ENCODE measurements around the gene PLA2G4C. TPM values are rescaled to one million over a fixed set of nuclear protein-coding genes. Genes with fewer than 3 reads are reported as not detected.

The PLA2G4C gene
- total and polyA plus RNA-seq, 5 donors from 2014 or later: 0.59 to 3.5 (median 1.7) TPM

DNA sequence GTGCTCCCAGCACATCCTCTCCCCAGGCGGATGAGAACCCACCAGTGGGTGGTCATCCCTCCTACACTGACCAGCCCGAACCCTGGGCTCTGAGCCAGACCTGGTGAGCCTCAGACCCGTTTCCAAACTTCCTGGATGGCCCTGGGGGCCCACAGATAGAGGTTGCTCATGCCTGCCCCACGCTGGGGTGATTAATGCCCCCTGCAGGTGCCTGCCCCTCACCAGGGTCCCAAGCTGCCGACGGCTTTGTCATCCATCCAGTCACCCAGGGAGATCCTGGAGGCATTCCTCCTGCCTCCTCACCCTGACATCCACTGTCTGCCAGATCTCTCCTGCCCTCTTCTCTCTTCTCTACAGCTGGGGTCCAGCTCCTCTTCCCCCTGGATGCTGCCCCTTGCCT, 28.4 kb upstream of the PLA2G4C start:
- H3K27me3 ChIP-seq (ENCODE audit: control insufficient read depth, insufficient read depth, low read length): no peaks in the 10 kb centered on the region
- peaks cover 43% of the 10 kb centered on the region for H3K36me3 Mint-ChIP-seq
- no peak overlapping the region for H3K27ac ChIP-seq (ENCODE audit: insufficient read depth, low read length, poor library complexity, severe bottlenecking)
- no peaks in the 10 kb centered on the region for H3K27me3 Mint-ChIP-seq
- no peaks in the 10 kb centered on the region for H3K4me1 Mint-ChIP-seq
- no peak overlapping the region for H3K4me3 ChIP-seq (ENCODE audit: low read depth, low read length)
- no peak for DNase-seq
- peak overlapping the region in 2 of 3 donors; percentile 55 to 68 for H3K27ac Mint-ChIP-seq
- no peak overlapping the region for H3K4me3 Mint-ChIP-seq
- no peaks in the 10 kb centered on the region for H3K4me1 ChIP-seq (ENCODE audit: control insufficient read depth, insufficient read depth, low read length, poor library complexity, severe bottlenecking)
- H3K9me3 Mint-ChIP-seq: no peaks in the 10 kb centered on the region
- H3K36me3 ChIP-seq (ENCODE audit: control insufficient read depth, insufficient read depth, low read length): peaks cover 34% of the 10 kb centered on the region
- ATAC-seq (ENCODE audit: low read depth in 2 of 2): no peak
- no peaks in the 10 kb centered on the region for H3K9me3 ChIP-seq (ENCODE audit: control insufficient read depth in 2 of 2, low read length in 2 of 2)

DNA sequence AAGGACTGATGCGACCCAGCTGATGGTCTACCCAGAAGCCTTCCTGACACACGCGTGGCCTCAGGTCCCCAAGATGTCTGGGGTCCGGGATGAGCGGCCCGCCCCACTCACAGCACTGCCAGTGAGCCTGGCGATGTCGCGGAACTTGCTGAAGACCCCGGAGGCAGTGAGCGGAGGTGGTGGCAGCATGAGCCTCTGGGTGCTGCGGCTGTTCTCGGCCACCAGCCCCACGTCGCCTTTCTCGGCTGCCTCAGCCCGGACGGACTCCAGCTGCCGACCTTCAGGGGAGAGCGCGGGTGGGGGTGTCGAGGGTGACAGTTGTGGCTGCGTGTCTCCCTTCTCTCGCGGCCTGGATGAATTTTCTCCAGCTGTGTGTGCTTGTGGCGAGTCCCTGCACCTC, 26.8 kb upstream of the PLA2G4C start:
- H3K9me3 Mint-ChIP-seq: no peaks in the 10 kb centered on the region
- no peak overlapping the region for H3K27ac Mint-ChIP-seq
- H3K9me3 ChIP-seq (ENCODE audit: control insufficient read depth in 2 of 2, low read length in 2 of 2): no peaks in the 10 kb centered on the region
- no peaks in the 10 kb centered on the region for H3K27me3 Mint-ChIP-seq
- peaks cover 32% of the 10 kb centered on the region for H3K36me3 Mint-ChIP-seq
- no peak overlapping the region for H3K4me3 ChIP-seq (ENCODE audit: low read depth, low read length)
- ATAC-seq (ENCODE audit: low read depth in 2 of 2) (no peak), DNase-seq (no peak)
- H3K27ac ChIP-seq (ENCODE audit: insufficient read depth, low read length, poor library complexity, severe bottlenecking): no peak overlapping the region
- no peaks in the 10 kb centered on the region for H3K4me1 Mint-ChIP-seq
- peaks cover 25% of the 10 kb centered on the region for H3K36me3 ChIP-seq (ENCODE audit: control insufficient read depth, insufficient read depth, low read length)
- H3K4me1 ChIP-seq (ENCODE audit: control insufficient read depth, insufficient read depth, low read length, poor library complexity, severe bottlenecking): no peaks in the 10 kb centered on the region
- no peak overlapping the region for H3K4me3 Mint-ChIP-seq
- no peaks in the 10 kb centered on the region for H3K27me3 ChIP-seq (ENCODE audit: control insufficient read depth, insufficient read depth, low read length)

DNA sequence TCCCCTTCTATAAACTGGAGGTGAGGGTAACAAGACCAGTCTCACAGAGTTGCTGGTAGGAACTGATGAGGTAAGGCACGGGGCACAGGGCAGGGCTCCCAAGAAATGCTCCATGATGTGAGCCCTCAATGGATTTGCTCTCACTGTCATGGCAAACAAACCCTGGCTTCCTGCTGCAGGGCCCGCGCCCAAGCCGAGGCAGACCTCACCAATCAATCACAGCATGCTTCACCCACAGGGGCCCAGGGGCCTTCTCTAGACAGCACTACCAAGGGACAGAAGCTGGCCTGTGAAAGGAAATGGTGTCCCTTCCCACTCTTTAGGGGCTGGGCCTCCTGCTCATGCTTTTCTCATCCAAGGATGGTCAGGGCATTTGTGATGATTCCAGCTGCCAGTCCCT, 25.9 kb upstream of the PLA2G4C start:
- Histone ChIP-seq H3K27ac (ENCODE audit: insufficient read depth, low read length, poor library complexity, severe bottlenecking) (no peak overlapping the region), H3K36me3 (ENCODE audit: control insufficient read depth, insufficient read depth, low read length) (peaks cover 29% of the 10 kb centered on the region), H3K27me3 (ENCODE audit: control insufficient read depth, insufficient read depth, low read length) (no peaks in the 10 kb centered on the region), H3K4me1 (ENCODE audit: control insufficient read depth, insufficient read depth, low read length, poor library complexity, severe bottlenecking) (no peaks in the 10 kb centered on the region), H3K4me3 (ENCODE audit: low read depth, low read length) (no peak overlapping the region), H3K9me3 (ENCODE audit: control insufficient read depth in 2 of 2, low read length in 2 of 2) (no peaks in the 10 kb centered on the region)
- H3K27ac Mint-ChIP-seq: no peak overlapping the region
- H3K4me3 Mint-ChIP-seq: no peak overlapping the region
- no peak for ATAC-seq (ENCODE audit: low read depth in 2 of 2)
- H3K4me1 Mint-ChIP-seq: no peaks in the 10 kb centered on the region
- no peaks in the 10 kb centered on the region for H3K9me3 Mint-ChIP-seq
- DNase-seq: no peak
- peaks cover 33% of the 10 kb centered on the region for H3K36me3 Mint-ChIP-seq
- H3K27me3 Mint-ChIP-seq: no peaks in the 10 kb centered on the region

DNA sequence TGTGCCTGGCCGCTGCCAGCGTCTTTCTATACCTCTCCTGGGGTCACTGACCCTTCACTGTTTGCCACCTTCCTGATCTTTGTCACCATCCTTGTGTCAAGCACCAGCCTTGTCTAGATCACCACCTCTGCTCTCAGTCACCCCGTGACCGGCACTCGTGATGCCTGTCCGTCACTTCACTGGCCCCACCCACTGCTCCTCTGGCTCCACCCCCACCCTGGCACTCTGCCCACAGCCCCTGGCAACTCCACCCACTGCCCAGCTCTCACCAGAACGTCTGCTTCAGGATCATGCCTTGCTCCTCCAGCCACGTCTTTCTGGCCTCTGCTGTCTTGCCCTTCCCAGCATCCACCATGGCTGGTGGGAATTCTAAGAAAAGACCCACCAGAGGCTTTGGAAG, 24.8 kb upstream of the PLA2G4C start:
- no peak for DNase-seq
- Mint-ChIP-seq H3K4me3 (no peak overlapping the region), H3K27me3 (no peaks in the 10 kb centered on the region), H3K27ac (peak overlapping the region in 1 of 3 donors; percentile 80), H3K4me1 (no peaks in the 10 kb centered on the region), H3K36me3 (peaks cover 32% of the 10 kb centered on the region), H3K9me3 (no peaks in the 10 kb centered on the region)
- Histone ChIP-seq H3K4me3 (ENCODE audit: low read depth, low read length) (no peak overlapping the region), H3K36me3 (ENCODE audit: control insufficient read depth, insufficient read depth, low read length) (peaks cover 40% of the 10 kb centered on the region), H3K27ac (ENCODE audit: insufficient read depth, low read length, poor library complexity, severe bottlenecking) (no peak overlapping the region), H3K27me3 (ENCODE audit: control insufficient read depth, insufficient read depth, low read length) (no peaks in the 10 kb centered on the region), H3K9me3 (ENCODE audit: control insufficient read depth in 2 of 2, low read length in 2 of 2) (no peaks in the 10 kb centered on the region), H3K4me1 (ENCODE audit: control insufficient read depth, insufficient read depth, low read length, poor library complexity, severe bottlenecking) (no peaks in the 10 kb centered on the region)
- no peak for ATAC-seq (ENCODE audit: low read depth in 2 of 2)

DNA sequence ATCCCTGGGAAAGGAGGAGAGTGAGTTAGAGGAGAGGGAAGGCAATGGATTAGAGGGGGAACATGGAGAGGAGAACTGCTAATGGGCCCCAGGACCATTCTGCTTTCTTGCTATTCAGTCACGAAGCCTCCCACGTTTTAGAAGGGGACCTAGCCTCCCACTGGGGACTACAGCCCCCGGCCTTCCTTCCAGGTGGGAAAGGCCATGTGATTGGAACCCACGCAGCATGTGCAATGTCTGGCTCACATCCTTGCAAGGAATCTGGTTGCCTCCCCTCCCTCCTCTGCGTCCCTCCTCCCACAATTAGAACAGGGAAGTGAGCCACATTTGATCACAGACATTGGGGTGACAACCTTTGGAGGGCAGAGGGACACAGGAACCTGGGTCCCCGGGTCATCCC, 22.5 kb upstream of the PLA2G4C start:
- Histone ChIP-seq H3K4me3 (ENCODE audit: low read depth, low read length) (no peak overlapping the region), H3K4me1 (ENCODE audit: control insufficient read depth, insufficient read depth, low read length, poor library complexity, severe bottlenecking) (no peaks in the 10 kb centered on the region), H3K36me3 (ENCODE audit: control insufficient read depth, insufficient read depth, low read length) (peaks cover 50% of the 10 kb centered on the region), H3K9me3 (ENCODE audit: control insufficient read depth in 2 of 2, low read length in 2 of 2) (no peaks in the 10 kb centered on the region), H3K27me3 (ENCODE audit: control insufficient read depth, insufficient read depth, low read length) (no peaks in the 10 kb centered on the region), H3K27ac (ENCODE audit: insufficient read depth, low read length, poor library complexity, severe bottlenecking) (no peak overlapping the region)
- H3K27me3 Mint-ChIP-seq: no peaks in the 10 kb centered on the region
- no peaks in the 10 kb centered on the region for H3K4me1 Mint-ChIP-seq
- H3K27ac Mint-ChIP-seq: no peak overlapping the region
- no peak for ATAC-seq (ENCODE audit: low read depth in 2 of 2)
- H3K4me3 Mint-ChIP-seq: no peak overlapping the region
- no peaks in the 10 kb centered on the region for H3K9me3 Mint-ChIP-seq
- peaks cover 32% of the 10 kb centered on the region for H3K36me3 Mint-ChIP-seq
- DNase-seq: no peak

DNA sequence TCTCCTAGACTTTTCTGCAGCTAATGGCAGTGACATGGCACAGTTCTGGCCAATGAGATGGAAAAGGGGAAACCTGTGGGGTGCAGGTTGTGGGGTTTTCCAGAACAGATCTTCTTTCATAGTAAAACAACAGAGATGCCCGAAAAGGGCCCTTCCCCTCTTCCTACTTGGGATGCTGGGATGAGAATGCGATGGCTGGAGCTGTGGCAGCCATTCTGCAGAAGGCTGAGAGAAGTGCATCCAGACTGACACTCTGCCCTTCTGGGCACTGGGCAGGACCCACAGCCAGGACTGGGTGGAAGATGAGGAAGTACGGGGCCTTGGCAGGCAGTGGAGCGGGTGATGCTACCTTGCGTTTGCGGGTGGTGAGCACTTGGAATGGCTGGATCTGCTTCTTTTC, 16.9 kb upstream of the PLA2G4C start:
- Mint-ChIP-seq H3K4me3 (no peak overlapping the region), H3K27ac (peak overlapping the region in 1 of 3 donors; percentile 38), H3K4me1 (peaks cover 0 to 2% (median 0%) of the 10 kb centered on the region in 4 donors), H3K36me3 (peaks cover 51% of the 10 kb centered on the region), H3K27me3 (no peaks in the 10 kb centered on the region), H3K9me3 (peaks cover 0 to 4% (median 0%) of the 10 kb centered on the region in 7 donors)
- Histone ChIP-seq H3K4me3 (ENCODE audit: low read depth, low read length) (no peak overlapping the region), H3K27me3 (ENCODE audit: control insufficient read depth, insufficient read depth, low read length) (no peaks in the 10 kb centered on the region), H3K27ac (ENCODE audit: insufficient read depth, low read length, poor library complexity, severe bottlenecking) (no peak overlapping the region), H3K4me1 (ENCODE audit: control insufficient read depth, insufficient read depth, low read length, poor library complexity, severe bottlenecking) (no peaks in the 10 kb centered on the region), H3K36me3 (ENCODE audit: control insufficient read depth, insufficient read depth, low read length) (peaks cover 63% of the 10 kb centered on the region), H3K9me3 (ENCODE audit: control insufficient read depth in 2 of 2, low read length in 2 of 2) (no peaks in the 10 kb centered on the region)
- no peak for DNase-seq
- no peak for ATAC-seq (ENCODE audit: low read depth in 2 of 2)

DNA sequence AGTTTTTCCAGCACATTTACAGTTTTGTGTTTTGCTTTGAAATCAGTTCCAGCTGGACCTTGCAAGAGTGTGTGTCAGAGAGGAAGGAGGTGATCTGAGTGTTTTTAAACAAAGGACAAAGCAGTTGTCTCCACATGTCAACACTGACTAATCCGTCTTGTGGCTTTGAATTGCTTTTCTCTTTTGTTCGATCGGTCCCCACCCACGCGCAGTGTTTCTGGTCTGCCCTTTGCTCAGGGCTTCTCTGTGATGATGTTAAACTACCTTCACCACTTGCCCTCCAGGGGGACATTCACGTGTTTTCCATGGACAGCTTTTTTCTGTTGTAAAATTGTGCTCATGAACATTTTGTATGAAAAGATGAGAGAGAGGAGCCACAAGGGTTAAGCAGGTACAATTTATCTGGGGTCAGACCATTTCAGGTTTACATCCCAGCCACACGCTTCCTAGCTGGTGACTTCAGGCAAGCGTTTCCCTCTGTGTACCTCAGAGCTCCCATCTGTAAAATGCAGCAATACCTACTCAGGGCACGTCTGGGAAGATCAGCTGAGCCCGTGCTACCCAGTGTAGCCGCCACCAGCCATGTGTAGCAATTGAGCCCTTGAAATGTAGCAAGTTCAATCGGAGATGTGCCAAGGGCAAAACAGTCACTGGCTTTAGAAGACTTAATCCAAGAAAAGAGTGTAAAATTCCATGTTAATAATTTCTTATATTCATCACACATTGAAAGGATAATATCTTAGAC, 13.5 kb upstream of the PLA2G4C start:
- Histone ChIP-seq H3K4me1 (ENCODE audit: control insufficient read depth, insufficient read depth, low read length, poor library complexity, severe bottlenecking) (no peaks in the 10 kb centered on the region), H3K9me3 (ENCODE audit: control insufficient read depth in 2 of 2, low read length in 2 of 2) (no peaks in the 10 kb centered on the region), H3K4me3 (ENCODE audit: low read depth, low read length) (no peak overlapping the region), H3K27ac (ENCODE audit: insufficient read depth, low read length, poor library complexity, severe bottlenecking) (no peak overlapping the region), H3K36me3 (ENCODE audit: control insufficient read depth, insufficient read depth, low read length) (peaks cover 41% of the 10 kb centered on the region), H3K27me3 (ENCODE audit: control insufficient read depth, insufficient read depth, low read length) (no peaks in the 10 kb centered on the region)
- ATAC-seq (ENCODE audit: low read depth in 2 of 2) (no peak), DNase-seq (peak in 1 of 3 donors; percentile 55)
- Mint-ChIP-seq H3K9me3 (peaks cover 0 to 4% (median 0%) of the 10 kb centered on the region in 7 donors), H3K27ac (peak overlapping the region in 1 of 3 donors; percentile 62), H3K4me1 (peaks cover 0 to 8% (median 3%) of the 10 kb centered on the region in 4 donors), H3K4me3 (no peak overlapping the region), H3K27me3 (no peaks in the 10 kb centered on the region), H3K36me3 (peaks cover 57% of the 10 kb centered on the region)

DNA sequence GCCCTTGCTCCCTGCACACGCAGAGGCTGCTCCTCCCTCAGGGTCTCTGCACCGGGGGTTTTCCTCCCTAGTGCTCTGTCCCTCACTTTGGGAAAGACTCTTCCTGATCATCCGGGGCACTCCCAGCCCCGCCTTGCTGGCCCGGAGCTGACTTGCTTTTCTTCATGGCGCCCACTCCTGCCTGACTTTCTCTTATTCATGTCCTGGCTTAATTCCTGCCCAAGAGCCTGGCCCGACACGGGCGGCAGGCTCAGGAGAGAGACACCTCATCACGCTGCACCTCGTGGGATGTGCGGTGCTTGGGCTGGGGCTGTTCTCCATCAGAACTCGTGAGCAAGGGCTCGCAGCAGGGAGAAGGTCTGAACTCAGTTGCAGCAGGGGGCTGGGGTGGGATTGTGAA, 11.8 kb upstream of the PLA2G4C start:
- ATAC-seq (ENCODE audit: low read depth in 2 of 2) (no peak), DNase-seq (no peak)
- H3K9me3 ChIP-seq (ENCODE audit: control insufficient read depth in 2 of 2, low read length in 2 of 2): no peaks in the 10 kb centered on the region
- Mint-ChIP-seq H3K4me3 (peak overlapping the region in 1 of 4 donors; percentile 21), H3K36me3 (peaks cover 56% of the 10 kb centered on the region), H3K27me3 (no peaks in the 10 kb centered on the region), H3K27ac (peak overlapping the region in 2 of 3 donors; percentile 51 to 75), H3K9me3 (no peaks in the 10 kb centered on the region), H3K4me1 (peaks cover 5 to 12% (median 8%) of the 10 kb centered on the region in 4 donors)
- no peaks in the 10 kb centered on the region for H3K27me3 ChIP-seq (ENCODE audit: control insufficient read depth, insufficient read depth, low read length)
- no peaks in the 10 kb centered on the region for H3K4me1 ChIP-seq (ENCODE audit: control insufficient read depth, insufficient read depth, low read length, poor library complexity, severe bottlenecking)
- H3K27ac ChIP-seq (ENCODE audit: insufficient read depth, low read length, poor library complexity, severe bottlenecking): no peak overlapping the region
- peaks cover 28% of the 10 kb centered on the region for H3K36me3 ChIP-seq (ENCODE audit: control insufficient read depth, insufficient read depth, low read length)
- H3K4me3 ChIP-seq (ENCODE audit: low read depth, low read length): no peak overlapping the region
